ENCODE data around the gene SCN4B. TPM values are rescaled to one million over a fixed set of nuclear protein-coding genes. Genes with fewer than 3 reads are reported as not detected.

Gene SCN4B
- total RNA-seq, 1 experiment from 2014 or later: 1.6 TPM

- H4K91ac ChIP-seq (ENCODE audit: insufficient read length, low read depth, low read length): no peak overlapping the region
- no peaks in the 10 kb centered on the region for H3K79me1 ChIP-seq (ENCODE audit: insufficient read depth, low read depth, low read length, poor library complexity, severe bottlenecking)
- H3K27me3 ChIP-seq (ENCODE audit: insufficient read depth, low read length): peaks cover 13% of the 10 kb centered on the region; the same call in 1 of the 2 replicates
- no peak overlapping the region for H3K14ac ChIP-seq (ENCODE audit: insufficient read depth, low read length)
- H2AFZ ChIP-seq (ENCODE audit: low read length): no peak overlapping the region
- WGBS (ENCODE audit: extremely low coverage, insufficient read length, low lambda C conversion rate): no CpG with 5 or more reads among the region's 78 CpGs
- H4K8ac ChIP-seq (replicated peaks; ENCODE audit: insufficient read length, low read depth, low read length): no peak overlapping the region
- no peak overlapping the region for H3K9ac ChIP-seq (ENCODE audit: extremely low read depth, insufficient read length, low read length)
- TF ChIP-seq CTCF (conservative IDR thresholded peaks at IDR 0.05): peak; percentile 97
- no peak overlapping the region for H2BK15ac ChIP-seq (ENCODE audit: low read depth, low read length)
- no peak overlapping the region for H3K4ac ChIP-seq (ENCODE audit: low read depth, low read length)
- Mint-ChIP-seq H3K27ac (no peak overlapping the region), H3K4me3 (peak overlapping the region; percentile 70 to 85), H3K27me3 (ENCODE audit: low read depth) (peaks cover 85% of the 10 kb centered on the region), H3K4me1 (peaks cover 21 to 36% of the 10 kb centered on the region in 2 experiments), H3K36me3 (ENCODE audit: insufficient read depth in 1 of 3, low read depth in 3 of 3) (no peaks in the 10 kb centered on the region; a peak in 1 of 7 replicates), H3K9me3 (no peaks in the 10 kb centered on the region; a peak in 1 of 5 replicates)
- no peak overlapping the region for H2AK5ac ChIP-seq (ENCODE audit: insufficient read length, low read length)
- H2BK120ac ChIP-seq (ENCODE audit: low read depth, low read length, poor library complexity, severe bottlenecking): no peak overlapping the region
- DNase-seq: peak; percentile 92
- no peak overlapping the region for H2BK5ac ChIP-seq (ENCODE audit: insufficient read length, low read length)
- H4K5ac ChIP-seq (ENCODE audit: insufficient read length, low read depth, low read length): no peak overlapping the region
- H3T11ph ChIP-seq (ENCODE audit: low read length): no peak overlapping the region
- no peak overlapping the region for H3K56ac ChIP-seq (ENCODE audit: insufficient read length, low read depth, low read length)
- peaks cover 5% of the 10 kb centered on the region for H3K23me2 ChIP-seq (ENCODE audit: insufficient read length, low read depth, low read length, poor library complexity, severe bottlenecking)
- H4K20me1 ChIP-seq (ENCODE audit: control insufficient read depth, insufficient read depth, insufficient read length): no peaks in the 10 kb centered on the region
- H3K9me3 ChIP-seq (ENCODE audit: control insufficient read depth, low read depth, low read length): no peaks in the 10 kb centered on the region
- H3K27ac ChIP-seq (ENCODE audit: insufficient read length, low read depth, low read length): no peak overlapping the region
- no peak overlapping the region for H3K18ac ChIP-seq (ENCODE audit: insufficient read length, low read depth, low read length)
- no peak overlapping the region for H2BK20ac ChIP-seq (ENCODE audit: low read depth, low read length, poor library complexity, severe bottlenecking)
- H3K79me2 ChIP-seq (ENCODE audit: insufficient read depth, low read length): no peaks in the 10 kb centered on the region
- peak overlapping the region; percentile 41 for H3K4me2 ChIP-seq (ENCODE audit: insufficient read depth, insufficient read length, low read length)
- H2BK12ac ChIP-seq (ENCODE audit: insufficient read length, low read depth, low read length): no peak overlapping the region
- H3K4me1 ChIP-seq (ENCODE audit: insufficient read depth, low read length): no peaks in the 10 kb centered on the region
- no peak overlapping the region for H3K23ac ChIP-seq (ENCODE audit: insufficient read length, low read depth, low read length)
Measured at GRCh38 chr11:118145285-118146227, 7.1 kb downstream of the SCN4B start.
